Measurements from ENCODE around the gene WNK3.
"Not testable (repeated sequence)": the region's sequence is repeated elsewhere in the genome, so short reads cannot be mapped to it uniquely, and the experiment has no call there.

The WNK3 gene

GRCh38 chrX:54357414-54358377, at the start of gene WNK3:
TSS of gene WNK3 (minus strand) at chrX:54358046.
- H3K36me3 ChIP-seq (ENCODE audit: control insufficient read depth, insufficient read depth, low read length): no peaks in the 10 kb centered on the region
- peaks cover 31% of the 10 kb centered on the region for H3K27me3 ChIP-seq (ENCODE audit: control insufficient read depth, insufficient read depth, low read length)
- no peaks in the 10 kb centered on the region for H3K4me1 ChIP-seq (ENCODE audit: control insufficient read depth, insufficient read depth, low read length)
- H3K4me3 ChIP-seq (ENCODE audit: low read length): no peak within 1 kb of the TSS
- no peak within 1 kb of the TSS for H3K9ac ChIP-seq (ENCODE audit: low read length)
- H3K9me3 ChIP-seq (ENCODE audit: control insufficient read depth, low read length): no peaks in the 10 kb centered on the region

- Histone ChIP-seq H3K9ac (ENCODE audit: low read length) (no peak overlapping the region), H3K4me3 (ENCODE audit: low read length) (no peak overlapping the region), H3K9me3 (ENCODE audit: control insufficient read depth, low read length) (no peaks in the 10 kb centered on the region), H3K4me1 (ENCODE audit: control insufficient read depth, insufficient read depth, low read length) (no peaks in the 10 kb centered on the region), H3K36me3 (ENCODE audit: control insufficient read depth, insufficient read depth, low read length) (no peaks in the 10 kb centered on the region), H3K27me3 (ENCODE audit: control insufficient read depth, insufficient read depth, low read length) (no peaks in the 10 kb centered on the region)
These were observed 49.4 kb upstream of the WNK3 start for GRCh38 chrX:54407266-54407665.

GRCh38 chrX:54397113-54397512, 39.3 kb upstream of the WNK3 start:
- no peak overlapping the region for H3K4me3 ChIP-seq (ENCODE audit: low read length)
- no peak overlapping the region for H3K9ac ChIP-seq (ENCODE audit: low read length)
- H3K9me3 ChIP-seq (ENCODE audit: control insufficient read depth, low read length): no peaks in the 10 kb centered on the region
- no peaks in the 10 kb centered on the region for H3K36me3 ChIP-seq (ENCODE audit: control insufficient read depth, insufficient read depth, low read length)
- H3K27me3 ChIP-seq (ENCODE audit: control insufficient read depth, insufficient read depth, low read length): no peaks in the 10 kb centered on the region
- no peaks in the 10 kb centered on the region for H3K4me1 ChIP-seq (ENCODE audit: control insufficient read depth, insufficient read depth, low read length)

- no peaks in the 10 kb centered on the region for H3K9me3 ChIP-seq (ENCODE audit: control insufficient read depth, low read length)
- H3K9ac ChIP-seq (ENCODE audit: low read length): no peak overlapping the region
- no peaks in the 10 kb centered on the region for H3K36me3 ChIP-seq (ENCODE audit: control insufficient read depth, insufficient read depth, low read length)
- no peak overlapping the region for H3K4me3 ChIP-seq (ENCODE audit: low read length)
- H3K27me3 ChIP-seq (ENCODE audit: control insufficient read depth, insufficient read depth, low read length): no peaks in the 10 kb centered on the region
- no peaks in the 10 kb centered on the region for H3K4me1 ChIP-seq (ENCODE audit: control insufficient read depth, insufficient read depth, low read length)
These were observed 28.5 kb upstream of the WNK3 start for GRCh38 chrX:54386314-54386713.

- not testable (repeated sequence) for H3K9me3 ChIP-seq (ENCODE audit: control insufficient read depth, low read length); H3K4me1 ChIP-seq (ENCODE audit: control insufficient read depth, insufficient read depth, low read length); H3K27me3 ChIP-seq (ENCODE audit: control insufficient read depth, insufficient read depth, low read length); H3K9ac ChIP-seq (ENCODE audit: low read length); H3K36me3 ChIP-seq (ENCODE audit: control insufficient read depth, insufficient read depth, low read length); H3K4me3 ChIP-seq (ENCODE audit: low read length)
These were observed 26.8 kb upstream of the WNK3 start for GRCh38 chrX:54384661-54385060.

- H3K4me1 ChIP-seq (ENCODE audit: control insufficient read depth, insufficient read depth, low read length): no peaks in the 10 kb centered on the region
- H3K4me3 ChIP-seq (ENCODE audit: low read length): no peak overlapping the region
- no peak overlapping the region for H3K9ac ChIP-seq (ENCODE audit: low read length)
These were observed 1.6 kb upstream of the WNK3 start for GRCh38 chrX:54359408-54359807.

GRCh38 chrX:54358424-54359211, 772 bp upstream of the WNK3 start:
- H3K36me3 ChIP-seq (ENCODE audit: control insufficient read depth, insufficient read depth, low read length): no peaks in the 10 kb centered on the region
- no peaks in the 10 kb centered on the region for H3K4me1 ChIP-seq (ENCODE audit: control insufficient read depth, insufficient read depth, low read length)
- H3K4me3 ChIP-seq (ENCODE audit: low read length): no peak overlapping the region
- peaks cover 31% of the 10 kb centered on the region for H3K27me3 ChIP-seq (ENCODE audit: control insufficient read depth, insufficient read depth, low read length)
- H3K9ac ChIP-seq (ENCODE audit: low read length): no peak overlapping the region
- H3K9me3 ChIP-seq (ENCODE audit: control insufficient read depth, low read length): no peaks in the 10 kb centered on the region

More at GRCh38 chrX:54359408-54359807, 1.6 kb upstream of the WNK3 start:
- H3K36me3 ChIP-seq (ENCODE audit: control insufficient read depth, insufficient read depth, low read length): no peaks in the 10 kb centered on the region
- no peaks in the 10 kb centered on the region for H3K9me3 ChIP-seq (ENCODE audit: control insufficient read depth, low read length)
- peaks cover 31% of the 10 kb centered on the region for H3K27me3 ChIP-seq (ENCODE audit: control insufficient read depth, insufficient read depth, low read length)

GRCh38 chrX:54352677-54353076, 5.2 kb downstream of the WNK3 start:
- H3K4me3 ChIP-seq (ENCODE audit: low read length): no peak overlapping the region
- H3K9me3 ChIP-seq (ENCODE audit: control insufficient read depth, low read length): no peaks in the 10 kb centered on the region
- H3K27me3 ChIP-seq (ENCODE audit: control insufficient read depth, insufficient read depth, low read length): peaks cover 9% of the 10 kb centered on the region
- no peak overlapping the region for H3K9ac ChIP-seq (ENCODE audit: low read length)
- H3K36me3 ChIP-seq (ENCODE audit: control insufficient read depth, insufficient read depth, low read length): no peaks in the 10 kb centered on the region
- no peaks in the 10 kb centered on the region for H3K4me1 ChIP-seq (ENCODE audit: control insufficient read depth, insufficient read depth, low read length)

- not testable (repeated sequence) for H3K4me1 ChIP-seq (ENCODE audit: control insufficient read depth, insufficient read depth, low read length); H3K9ac ChIP-seq (ENCODE audit: low read length); H3K36me3 ChIP-seq (ENCODE audit: control insufficient read depth, insufficient read depth, low read length); H3K4me3 ChIP-seq (ENCODE audit: low read length); H3K9me3 ChIP-seq (ENCODE audit: control insufficient read depth, low read length); H3K27me3 ChIP-seq (ENCODE audit: control insufficient read depth, insufficient read depth, low read length)
These were observed 20.5 kb downstream of the WNK3 start for GRCh38 chrX:54337383-54337782.

- Histone ChIP-seq H3K4me3 (ENCODE audit: low read length) (no peak overlapping the region), H3K4me1 (ENCODE audit: control insufficient read depth, insufficient read depth, low read length) (no peaks in the 10 kb centered on the region), H3K27me3 (ENCODE audit: control insufficient read depth, insufficient read depth, low read length) (peaks cover 7% of the 10 kb centered on the region), H3K9me3 (ENCODE audit: control insufficient read depth, low read length) (no peaks in the 10 kb centered on the region), H3K9ac (ENCODE audit: low read length) (no peak overlapping the region), H3K36me3 (ENCODE audit: control insufficient read depth, insufficient read depth, low read length) (no peaks in the 10 kb centered on the region)
These were observed 32.8 kb downstream of the WNK3 start for GRCh38 chrX:54325077-54325476.

- no peak overlapping the region for H3K4me3 ChIP-seq (ENCODE audit: low read length)
- no peak overlapping the region for H3K9ac ChIP-seq (ENCODE audit: low read length)
- no peaks in the 10 kb centered on the region for H3K36me3 ChIP-seq (ENCODE audit: control insufficient read depth, insufficient read depth, low read length)
- peaks cover 7% of the 10 kb centered on the region for H3K27me3 ChIP-seq (ENCODE audit: control insufficient read depth, insufficient read depth, low read length)
- no peaks in the 10 kb centered on the region for H3K9me3 ChIP-seq (ENCODE audit: control insufficient read depth, low read length)
- H3K4me1 ChIP-seq (ENCODE audit: control insufficient read depth, insufficient read depth, low read length): no peaks in the 10 kb centered on the region
These were observed 37.8 kb downstream of the WNK3 start for GRCh38 chrX:54320067-54320466.

GRCh38 chrX:54306379-54306778, 51.5 kb downstream of the WNK3 start:
- H3K4me1 ChIP-seq (ENCODE audit: control insufficient read depth, insufficient read depth, low read length): no peaks in the 10 kb centered on the region
- H3K9ac ChIP-seq (ENCODE audit: low read length): no peak overlapping the region
- H3K9me3 ChIP-seq (ENCODE audit: control insufficient read depth, low read length): no peaks in the 10 kb centered on the region
- no peaks in the 10 kb centered on the region for H3K27me3 ChIP-seq (ENCODE audit: control insufficient read depth, insufficient read depth, low read length)
- no peaks in the 10 kb centered on the region for H3K36me3 ChIP-seq (ENCODE audit: control insufficient read depth, insufficient read depth, low read length)
- no peak overlapping the region for H3K4me3 ChIP-seq (ENCODE audit: low read length)

Data from mucosa of stomach (tissue), 1 donor.